Activated CD4-positive, alpha-beta T cell treated with anti-CD3 and anti-CD28 coated beads, Interleukin-2, amount 50 U/mL, for 4 hours (primary cell): ENCODE results near the gene FBLN2.

Experiments used
- DNase-seq, 2 experiments: peaks; one replicate each; pipeline ENCODE4 v3.0.0-alpha.2; 2020

FBLN2 gene

DNA sequence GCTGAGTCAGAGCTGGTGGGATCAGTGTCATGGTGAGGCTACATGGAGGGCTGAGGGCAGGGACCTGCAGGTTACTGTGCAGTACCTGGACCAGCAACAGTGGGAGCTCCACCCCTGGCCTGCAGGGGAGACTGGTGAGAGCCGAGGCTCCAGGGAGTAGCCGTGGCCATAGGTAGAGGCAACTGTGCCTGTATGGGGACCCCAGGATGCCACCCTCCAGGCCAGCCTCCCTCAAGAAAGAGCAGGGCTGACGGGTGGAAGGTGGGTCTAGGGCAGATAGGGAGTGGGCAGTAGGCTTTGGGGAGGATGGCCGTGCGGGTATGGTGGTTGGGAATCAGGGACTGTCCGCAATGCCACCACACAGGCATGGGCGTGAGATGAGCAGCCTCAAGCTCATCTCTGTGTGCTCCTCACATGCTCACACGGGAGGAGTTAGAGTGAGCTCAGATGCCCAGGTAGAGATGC, 35.5 kb downstream of the FBLN2 start:
- no peak for DNase-seq

DNA sequence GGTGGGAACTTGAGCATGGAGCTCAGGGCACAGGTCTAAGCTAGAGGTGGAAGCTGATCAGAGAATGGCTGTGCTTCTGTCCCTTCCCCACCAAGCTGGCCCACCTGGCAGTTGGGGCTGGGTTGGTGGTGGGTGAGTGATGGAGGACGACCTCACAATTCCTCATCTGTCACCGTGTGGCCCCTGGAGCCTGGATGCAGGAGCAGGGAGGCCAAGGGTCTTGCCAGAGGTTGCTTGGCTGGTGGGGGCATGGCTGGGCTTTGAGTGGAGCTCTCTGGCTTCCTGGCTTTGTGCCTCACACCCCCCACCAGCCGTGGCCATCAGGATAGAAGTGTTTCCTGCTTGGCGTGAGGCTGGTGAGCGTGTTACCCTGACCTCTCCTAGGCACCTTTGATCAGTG, 36.0 kb downstream of the FBLN2 start:
- DNase-seq: no peak

DNA sequence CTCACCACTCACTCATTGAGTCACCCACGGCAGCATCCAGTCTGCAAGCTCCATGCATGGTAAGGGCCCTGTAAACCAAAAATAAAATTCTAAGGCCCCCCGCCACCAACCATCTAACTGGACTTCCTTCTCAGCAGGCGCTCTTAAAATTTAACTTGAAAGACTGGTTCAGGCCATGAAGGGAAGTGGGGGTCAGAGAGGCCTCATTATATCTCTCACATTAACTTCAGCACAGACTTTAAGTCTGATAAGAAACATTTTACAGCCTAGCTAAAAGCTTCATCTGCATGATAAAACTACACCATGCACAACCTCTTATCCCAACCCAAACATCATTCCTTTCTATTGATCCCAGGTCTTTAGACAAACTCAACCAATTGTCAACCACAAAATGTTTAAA, 38.5 kb downstream of the FBLN2 start:
- no peak for DNase-seq

DNA sequence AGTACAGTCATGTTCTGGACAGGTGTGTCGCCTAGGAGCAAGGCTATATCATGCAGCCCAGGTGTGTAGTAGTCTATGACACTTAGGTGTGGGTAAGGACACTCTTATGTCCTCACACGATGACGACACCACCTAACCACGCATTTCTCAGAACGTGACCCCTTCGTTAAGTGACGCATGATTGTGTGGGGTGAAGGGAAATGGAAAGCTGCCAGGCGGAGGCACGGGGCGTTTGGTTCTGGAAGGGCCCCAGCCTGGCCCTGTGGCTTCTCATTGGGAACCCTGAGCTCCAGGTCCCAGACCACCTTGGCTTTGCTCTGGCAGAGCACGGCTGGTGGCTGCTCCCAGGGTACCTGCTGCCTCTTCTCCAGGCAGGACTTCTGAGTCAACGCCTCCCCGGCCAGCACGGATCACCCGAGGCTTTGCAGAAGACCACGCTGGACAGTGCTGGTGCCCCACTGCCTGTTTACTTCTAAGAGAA, 39.3 kb downstream of the FBLN2 start:
- DNase-seq: no peak

DNA sequence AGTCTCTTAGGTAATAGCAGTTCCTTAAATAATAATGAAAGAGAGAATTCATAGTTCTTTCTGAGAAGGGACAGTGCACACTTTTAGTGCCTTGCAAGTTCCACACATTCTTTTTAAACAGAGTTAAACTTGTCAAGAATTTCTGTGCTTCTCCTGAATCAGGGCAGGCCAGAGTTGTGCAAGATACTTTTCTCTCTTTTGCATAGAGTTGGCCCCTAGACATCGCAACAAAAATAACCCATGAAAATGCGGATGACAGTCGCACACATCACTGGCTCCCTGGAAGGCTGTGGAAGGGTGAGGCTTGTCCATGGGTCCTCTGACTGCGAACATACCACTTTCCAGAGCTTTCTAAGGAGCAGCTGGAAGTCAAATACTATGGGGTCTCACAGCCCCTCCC, 40.1 kb downstream of the FBLN2 start:
- no peak for DNase-seq

DNA sequence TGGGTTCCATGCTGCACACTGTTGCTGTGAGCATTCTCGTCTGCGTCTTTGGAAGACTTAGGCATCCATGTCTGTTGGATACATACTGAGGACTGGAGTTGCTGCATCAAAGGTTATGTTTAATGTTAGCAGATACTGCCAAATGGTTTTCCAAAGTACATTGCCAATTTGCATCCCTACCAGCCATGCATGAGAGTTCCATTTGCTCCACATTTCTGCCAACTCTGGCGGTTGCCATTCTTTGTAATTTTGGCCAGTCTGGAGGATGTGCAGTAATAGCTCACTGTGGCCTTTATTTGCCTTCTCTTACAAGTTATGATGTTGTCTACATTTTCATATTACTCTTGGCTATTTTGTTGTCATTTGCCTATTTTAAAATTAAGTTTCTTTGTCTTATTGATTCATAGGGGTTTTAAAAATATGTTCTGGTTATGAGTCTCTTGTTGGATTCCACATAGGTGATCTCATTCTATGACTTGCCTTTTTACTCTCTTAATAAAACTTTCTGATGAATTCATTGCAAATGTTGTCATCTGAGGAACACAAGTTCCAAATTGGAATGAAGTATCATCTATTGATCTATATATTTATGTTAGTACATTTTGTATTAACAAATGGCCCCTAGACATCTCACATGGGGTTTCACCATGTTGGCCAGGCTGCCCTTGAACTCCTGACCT, 42.1 kb downstream of the FBLN2 start:
- DNase-seq: no peak

DNA sequence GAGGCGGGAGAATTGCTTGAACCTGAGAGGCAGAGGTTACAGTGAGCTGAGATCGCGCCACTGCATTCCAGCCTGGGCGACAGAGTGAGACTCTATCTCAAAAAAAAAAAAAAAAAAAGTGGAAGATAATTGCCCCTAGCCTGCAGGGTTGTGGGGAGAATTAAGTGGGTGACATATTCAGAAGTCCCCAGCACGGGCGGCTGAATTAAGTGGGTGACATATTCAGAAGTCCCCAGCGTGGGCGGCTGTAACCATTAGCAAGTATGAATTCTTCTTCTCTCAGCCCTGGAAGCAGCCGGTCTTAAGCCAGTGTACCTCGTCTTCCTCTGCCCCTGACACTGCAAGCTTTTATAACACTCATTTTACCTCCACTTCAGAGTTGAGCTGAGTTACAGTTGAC, 44.7 kb downstream of the FBLN2 start:
- DNase-seq: no peak

DNA sequence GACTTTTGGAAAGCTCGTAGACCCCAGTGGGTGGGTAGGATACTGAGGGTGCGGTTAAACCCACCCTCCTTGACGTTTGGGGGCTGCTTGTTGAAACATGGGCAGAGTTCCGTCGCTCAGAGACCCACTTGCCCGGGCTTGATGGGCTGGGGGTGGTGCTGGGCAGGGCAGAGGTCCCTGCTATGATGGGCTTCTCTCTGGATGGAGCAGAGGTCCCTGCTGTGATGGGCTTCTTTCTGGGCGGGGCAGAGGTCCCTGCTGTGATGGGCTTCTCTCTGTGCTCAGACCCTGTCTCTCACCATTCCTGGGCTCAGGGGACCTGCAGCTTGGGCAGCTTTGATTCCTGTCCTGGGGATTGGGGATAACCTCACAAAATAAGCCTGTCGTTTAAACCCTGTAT, 45.2 kb downstream of the FBLN2 start:
- DNase-seq: no peak

DNA sequence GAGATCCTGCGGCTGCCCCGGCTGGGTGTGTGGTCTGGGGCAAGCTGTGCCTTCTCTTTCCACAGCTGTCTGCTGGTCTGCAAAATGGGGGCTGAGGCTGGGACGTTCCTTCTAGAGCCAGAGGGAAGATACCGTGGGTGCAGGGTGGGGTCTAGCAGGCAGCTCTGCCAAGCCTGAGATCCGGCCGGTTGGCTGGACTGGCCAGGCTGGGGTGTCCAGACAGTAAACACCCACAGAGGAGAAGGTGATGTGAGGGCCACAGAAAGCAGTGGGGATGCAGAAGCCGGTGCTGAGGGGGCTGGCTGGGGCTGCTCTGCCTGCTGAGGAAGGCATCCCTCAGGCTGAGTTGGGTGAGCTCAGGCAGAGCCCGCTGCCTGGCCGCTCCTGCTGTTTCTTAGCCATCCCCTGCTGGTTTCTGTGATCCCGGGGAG, 46.1 kb downstream of the FBLN2 start:
- no peak for DNase-seq

DNA sequence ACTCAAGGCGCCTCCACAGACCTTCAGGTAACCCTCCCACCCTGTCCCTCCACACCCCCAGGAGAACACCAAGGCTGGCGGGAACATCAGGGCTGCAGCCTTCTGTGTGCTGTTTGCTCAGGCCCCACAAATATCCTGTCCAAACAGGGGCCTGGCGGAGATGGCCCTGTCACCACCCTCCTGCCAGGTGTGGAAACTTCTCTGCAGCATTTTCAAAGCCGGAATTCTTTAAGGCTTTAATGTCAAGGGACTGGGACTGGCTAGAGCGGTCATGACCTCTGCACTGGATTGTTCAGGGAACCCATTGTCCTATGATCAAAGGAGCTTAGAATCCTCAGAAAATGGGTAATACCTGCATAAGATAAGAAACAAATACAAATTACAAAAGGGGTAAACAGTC, 46.6 kb downstream of the FBLN2 start:
- DNase-seq: no peak

DNA sequence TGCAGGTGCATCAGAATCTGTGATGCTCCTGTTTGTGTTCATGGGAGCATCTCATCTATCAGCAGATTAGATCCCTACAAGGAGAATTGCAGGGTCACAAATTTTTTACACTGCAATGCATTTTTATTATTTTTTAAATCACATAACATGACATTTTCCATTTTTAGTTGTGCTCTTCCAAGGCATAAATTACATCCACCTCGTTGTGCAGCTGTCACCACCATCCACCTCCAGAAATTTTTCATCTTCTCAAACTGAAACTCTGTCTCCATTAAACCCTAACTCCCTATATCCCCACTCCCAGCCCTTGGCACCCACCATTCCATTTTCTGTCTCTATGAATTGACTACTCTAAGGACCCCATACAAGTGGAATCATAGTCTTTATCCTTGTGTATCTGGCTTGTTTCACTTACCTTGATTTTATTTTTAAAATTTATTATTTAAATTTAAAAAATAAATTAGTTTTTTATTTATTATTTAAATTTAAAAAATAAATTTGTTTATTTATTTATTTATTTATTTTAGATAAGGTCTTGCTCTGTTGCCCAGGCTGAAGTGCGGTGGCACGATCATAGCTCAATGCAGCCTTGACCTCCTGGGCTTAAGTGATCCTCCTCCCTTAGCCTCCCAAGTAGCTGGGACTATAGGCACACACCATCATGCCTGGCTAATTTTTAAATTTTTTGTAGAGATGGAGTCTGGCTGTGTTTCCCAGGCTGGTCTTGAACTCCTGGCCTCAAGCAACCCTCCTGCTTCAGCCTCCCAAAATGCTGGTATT, 47.7 kb downstream of the FBLN2 start:
- no peak for DNase-seq

DNA sequence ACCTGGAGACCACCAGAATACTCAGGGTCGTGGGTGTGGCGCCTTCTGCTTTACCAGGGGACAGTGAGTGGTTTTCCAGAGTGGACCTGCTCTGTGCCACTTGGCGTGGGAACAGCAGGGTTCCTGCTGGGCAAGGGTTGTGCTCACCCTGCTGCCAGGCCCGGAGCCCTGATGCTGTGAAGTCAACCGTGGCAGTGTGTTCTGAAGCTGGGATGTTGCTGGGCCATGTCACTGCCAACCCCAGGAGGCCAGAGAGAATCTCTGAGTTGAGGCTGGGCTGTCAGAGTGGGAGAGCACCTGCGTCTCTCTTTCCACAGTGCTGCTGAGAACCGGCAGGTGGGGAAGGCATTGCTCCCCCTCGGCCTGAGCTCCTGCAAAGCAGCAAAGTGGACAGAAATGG, 48.7 kb downstream of the FBLN2 start:
- no peak for DNase-seq

DNA sequence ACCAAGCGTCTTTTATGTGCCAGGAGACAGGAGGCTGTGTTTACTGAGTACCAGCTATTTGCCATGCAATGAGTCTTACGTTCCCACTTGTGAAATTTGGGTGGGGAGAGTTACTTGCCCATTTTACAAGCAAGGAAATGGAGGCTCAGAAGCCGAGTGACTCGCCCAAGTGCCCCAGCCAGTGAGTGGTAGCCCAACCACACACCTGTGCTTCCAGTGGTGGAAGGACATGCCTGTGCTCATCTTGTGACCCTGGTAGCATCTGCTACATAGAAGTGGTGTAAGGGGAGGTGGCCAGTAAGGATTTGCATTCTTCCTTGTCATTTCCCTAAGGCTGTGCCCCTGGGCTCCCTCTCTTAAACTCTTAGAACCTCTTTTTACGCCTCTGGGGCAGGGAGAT, 49.3 kb downstream of the FBLN2 start:
- no peak for DNase-seq

DNA sequence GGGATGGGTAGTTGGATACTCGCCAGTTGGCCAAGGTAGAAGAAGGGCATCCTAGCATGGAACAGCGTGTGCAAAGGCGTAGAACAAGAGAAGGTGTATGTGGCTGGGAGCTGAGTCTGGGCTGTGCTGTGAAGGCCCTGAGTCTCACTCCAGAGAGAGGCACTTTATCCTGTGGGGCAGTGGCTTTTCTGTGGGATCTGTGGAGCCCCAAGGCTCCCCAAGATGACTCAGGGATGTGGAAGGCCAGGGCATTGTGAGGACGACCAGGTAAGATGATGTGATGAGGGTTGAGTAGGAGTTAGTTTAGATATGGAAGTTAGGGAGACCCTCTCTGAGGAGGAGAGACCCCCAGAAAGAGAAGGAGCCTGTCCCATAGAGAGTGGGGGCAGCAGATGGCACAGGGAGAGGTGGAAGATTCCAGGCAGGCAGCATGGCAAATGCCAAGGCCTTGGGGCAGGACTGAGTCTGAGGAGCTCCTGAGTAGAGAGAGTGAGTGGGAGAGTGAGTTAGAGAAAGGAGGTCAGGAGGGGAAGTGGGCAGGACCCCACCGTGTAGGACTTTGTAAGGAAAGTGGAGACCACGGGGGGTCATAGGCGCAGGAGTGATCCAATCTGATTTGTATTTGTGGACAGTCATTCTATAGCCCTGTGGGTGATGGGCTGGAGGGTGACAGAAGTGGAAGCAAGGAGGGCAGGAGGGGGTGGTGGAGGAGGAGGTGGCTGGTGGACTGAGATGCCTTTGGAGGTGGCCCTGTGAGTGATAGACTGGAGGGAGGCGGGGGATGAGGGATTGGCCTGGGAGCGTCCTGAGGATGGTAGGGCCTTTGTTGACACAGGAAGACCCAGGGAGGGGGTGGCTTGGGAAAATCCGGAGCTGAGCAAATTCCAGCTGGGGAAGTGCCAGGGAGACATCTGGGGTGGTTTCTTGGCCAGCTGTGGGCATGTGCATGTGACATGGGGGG, 50.3 kb downstream of the FBLN2 start:
- DNase-seq: no peak

DNA sequence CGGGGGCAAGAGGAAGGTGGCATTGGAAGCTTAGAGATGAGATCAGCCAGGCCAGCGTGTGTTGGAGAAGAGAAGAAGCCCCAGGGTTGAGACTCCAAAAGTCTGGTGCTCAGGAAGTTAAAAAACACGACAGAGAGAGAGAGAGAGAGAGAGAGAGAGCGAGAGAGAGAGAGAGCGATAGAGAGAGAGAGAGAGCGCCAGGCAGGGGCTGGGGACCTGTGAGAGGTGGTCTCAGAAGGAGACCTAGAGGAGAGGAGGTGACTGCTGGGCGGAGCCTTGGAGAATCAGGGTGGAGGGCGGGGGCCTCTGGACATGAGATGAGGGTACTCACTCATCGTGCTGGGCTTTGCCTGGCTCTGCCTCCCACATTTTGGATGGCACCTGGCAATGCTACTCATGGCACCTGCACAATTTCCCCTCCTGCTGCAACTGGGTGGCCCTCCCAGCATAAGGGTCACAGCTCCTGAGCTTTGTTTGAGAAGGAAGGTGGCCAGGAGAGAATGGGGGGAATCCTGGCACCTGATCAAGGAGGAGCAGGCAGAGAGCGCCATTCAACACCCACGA, 51.0 kb downstream of the FBLN2 start:
- no peak for DNase-seq

DNA sequence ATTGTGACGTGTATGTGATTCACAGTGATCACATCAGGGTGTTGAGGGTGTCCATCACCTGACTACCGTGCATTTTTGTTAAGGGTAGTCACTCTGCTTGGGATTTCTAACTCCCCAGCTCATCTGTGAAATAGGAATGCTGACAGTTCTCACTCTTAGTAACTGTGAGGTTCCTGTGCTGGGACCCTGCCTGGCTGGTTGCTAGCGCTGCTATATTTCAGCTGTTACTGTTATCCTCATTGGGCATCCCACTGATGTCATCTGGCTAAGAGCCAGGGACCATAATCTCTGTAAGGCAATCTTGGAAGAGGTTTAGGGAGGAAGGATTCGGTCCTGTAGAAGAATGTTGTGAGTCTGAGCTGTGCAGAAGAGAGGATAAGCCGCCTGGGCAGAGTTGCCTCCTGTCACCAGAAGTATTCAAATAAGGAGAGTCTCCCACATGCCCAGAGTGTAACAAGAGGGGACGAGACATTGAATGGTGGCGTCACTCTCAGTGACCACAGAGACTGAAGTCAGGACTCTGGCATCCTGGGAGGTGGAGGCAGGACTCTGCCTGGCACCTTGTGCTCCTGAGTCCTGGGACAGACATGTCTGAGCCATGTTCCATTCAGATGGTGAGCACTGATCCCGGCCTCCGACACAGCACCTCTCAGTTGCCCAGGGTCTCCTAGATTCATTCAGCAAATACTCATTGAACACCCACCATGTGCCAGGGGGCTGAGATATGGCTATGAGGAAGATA, 52.2 kb downstream of the FBLN2 start:
- no peak for DNase-seq

DNA sequence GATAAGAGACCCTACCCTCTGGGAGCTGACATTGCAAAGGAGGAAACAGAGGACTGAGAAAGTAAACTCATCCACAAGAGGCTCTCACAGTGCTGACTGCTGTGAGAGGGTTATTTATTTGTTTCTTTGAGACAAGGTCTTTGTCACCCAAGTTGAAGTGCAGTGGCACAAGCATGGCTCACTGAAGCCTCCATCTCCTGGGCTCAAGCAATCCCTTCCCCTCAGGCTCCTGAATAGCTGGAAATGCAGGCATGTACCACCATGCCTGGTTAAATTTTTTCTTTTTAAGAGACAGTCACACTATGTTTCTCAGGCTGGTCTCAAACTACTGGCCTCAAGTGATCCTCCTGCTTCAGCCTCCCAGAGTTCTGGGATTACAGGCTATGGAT, 52.8 kb downstream of the FBLN2 start:
- DNase-seq: no peak

DNA sequence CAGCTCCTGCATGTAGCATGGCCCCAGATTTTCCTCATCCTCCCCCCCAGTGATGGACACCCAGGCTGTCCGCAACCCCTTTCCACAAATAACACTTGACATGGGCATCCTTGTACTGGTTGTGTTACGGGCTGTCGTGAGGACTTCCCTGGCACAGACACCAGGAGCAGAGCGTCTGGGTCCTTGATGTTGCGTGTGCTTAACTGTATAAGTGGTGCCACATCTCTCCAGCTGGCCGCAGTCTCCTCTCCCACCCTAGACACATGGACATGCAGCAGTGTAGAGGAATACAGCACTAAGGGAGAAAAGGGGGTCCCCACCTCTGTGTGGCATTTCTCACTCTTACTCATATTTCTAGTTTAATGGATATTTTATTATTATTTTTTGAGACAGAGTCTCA, 56.6 kb downstream of the FBLN2 start:
- DNase-seq: no peak

DNA sequence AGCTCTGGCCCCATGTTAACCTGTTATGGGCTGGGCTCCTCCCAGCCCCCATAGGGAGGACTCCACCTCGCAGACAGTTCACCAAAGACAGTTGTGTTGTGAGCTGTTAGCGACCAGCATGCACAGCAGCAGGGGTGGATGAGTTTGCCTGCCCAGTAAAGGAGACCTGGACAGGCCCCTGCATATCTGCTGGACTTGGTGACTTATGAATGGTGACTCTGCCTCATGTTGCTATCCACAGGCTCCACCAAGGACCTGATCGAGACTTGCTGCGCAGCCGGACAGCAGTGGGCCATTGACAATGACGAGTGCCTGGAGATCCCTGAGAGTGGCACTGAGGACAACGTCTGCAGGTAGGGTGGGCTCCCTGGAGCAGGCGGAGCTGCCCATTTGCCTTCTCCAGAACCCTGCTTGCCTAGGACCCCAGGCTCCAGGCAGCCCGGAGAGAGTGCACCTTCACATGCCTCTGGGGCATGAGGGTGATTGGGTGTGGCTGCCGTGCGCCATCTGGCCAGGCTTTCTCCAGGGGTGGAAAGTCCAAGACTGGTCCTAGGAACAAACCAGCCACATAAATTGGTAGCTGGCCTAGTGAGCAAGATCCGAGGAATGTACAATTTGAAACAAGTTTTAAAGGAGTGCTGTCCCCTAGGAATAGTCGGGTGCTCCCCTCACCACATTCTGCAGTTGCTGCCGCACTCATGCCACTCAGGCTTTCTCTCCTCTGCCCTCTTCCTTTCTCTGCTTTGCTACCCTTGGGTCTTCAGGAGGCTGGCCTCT, 59.1 kb downstream of the FBLN2 start:
- no peak for DNase-seq

DNA sequence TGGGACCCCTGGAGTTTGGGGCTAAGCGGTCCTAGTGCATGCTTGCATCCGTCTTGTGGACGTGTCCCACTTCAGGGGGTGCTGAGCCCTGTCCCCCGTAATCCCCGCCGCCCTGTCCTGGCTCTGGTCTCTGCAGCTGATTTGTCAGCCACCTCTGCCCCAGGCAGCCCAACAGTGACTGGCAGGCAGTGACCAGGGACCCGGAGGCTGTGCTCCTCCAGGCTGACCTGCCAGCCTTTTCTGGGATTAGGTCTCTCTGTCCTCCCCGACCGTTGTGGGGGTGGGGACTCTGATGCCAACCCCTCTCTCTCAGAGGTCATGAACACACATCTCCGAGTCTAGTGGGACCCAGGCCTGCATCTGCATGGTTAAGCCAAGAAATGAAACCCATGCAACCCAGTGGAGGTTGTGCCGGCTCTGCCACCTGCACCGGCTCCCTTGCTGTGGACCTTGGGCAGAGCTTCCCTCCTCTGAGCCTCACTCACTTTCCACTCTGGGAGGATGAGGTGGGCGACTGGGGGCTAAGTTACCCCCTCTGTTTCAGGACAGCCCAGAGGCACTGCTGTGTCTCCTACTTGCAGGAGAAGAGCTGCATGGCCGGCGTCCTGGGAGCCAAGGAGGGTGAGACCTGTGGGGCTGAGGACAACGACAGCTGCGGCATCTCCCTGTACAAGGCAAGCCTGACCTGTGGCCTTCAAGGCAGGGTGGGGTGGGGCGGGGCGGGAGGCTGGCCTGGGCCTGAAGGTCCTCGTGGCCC, 60.2 kb downstream of the FBLN2 start:
- DNase-seq: no peak
